OCI-LY3 (cell line): Measurements from ENCODE around the gene MAD1L1.

Experiments used
- H2AFZ ChIP-seq: fragments of 200-600, 300-600 bp; shearing (Covaris generic); 2 replicates; pipeline ENCODE4 v1.6.0; 2014; ENCODE audit warnings: antibody characterized with exemption, low read depth, low read length
- H3K27ac ChIP-seq: fragments of 200-600, 300-600 bp; sonication (generic); 2 replicates; pipeline ENCODE4 v1.5.1; 2014; ENCODE audit warnings: mild to moderate bottlenecking, low read length, moderate library complexity, mixed read lengths
- H3K27me3 ChIP-seq: fragments of 200-600, 300-600 bp; sonication (generic); 2 replicates; pipeline ENCODE4 v1.6.1; 2014; ENCODE audit warnings: low read depth, low read length, mixed read lengths
- H3K36me3 ChIP-seq: fragments of 200-600, 300-600 bp; sonication (generic); replicated peaks from 2 replicates; pipeline ENCODE3; 2014; ENCODE audit warnings: low read depth, low read length, mixed read lengths
- H3K4me1 ChIP-seq: fragments of 300-600, 200-600 bp; sonication (generic); 2 replicates; pipeline ENCODE4 v1.6.1; 2014; ENCODE audit warnings: low read length, mixed read lengths
- H3K4me2 ChIP-seq: fragments of 200-600, 300-600 bp; sonication (generic); 2 replicates; pipeline ENCODE4 v1.6.1; 2014; ENCODE audit warnings: low read length, mixed read lengths
- H3K4me3 ChIP-seq: fragments of 300-600, 200-600 bp; sonication (generic); 2 replicates; pipeline ENCODE4 v1.5.1; 2014; ENCODE audit warnings: antibody characterized with exemption, mild to moderate bottlenecking, low read length, moderate library complexity
- H3K79me2 ChIP-seq: fragments of 300-600, 200-600 bp; shearing (Covaris generic); 2 replicates; pipeline ENCODE4 v1.6.1; 2014; ENCODE audit warnings: mild to moderate bottlenecking, low read length, mixed read lengths
- H3K9ac ChIP-seq: fragments of 300-600, 200-600 bp; shearing (Covaris generic); 2 replicates; pipeline ENCODE4 v1.6.0; 2014; ENCODE audit warnings: mild to moderate bottlenecking, low read length, moderate library complexity
- H3K9me3 ChIP-seq: fragments of 200-600, 300-600 bp; shearing (Covaris generic); 2 replicates; pipeline ENCODE4 v1.6.1; 2014; ENCODE audit warnings: low read length, mixed read lengths; ENCODE audit not compliant: insufficient read depth
- H4K20me1 ChIP-seq: fragments of 200-600, 300-600 bp; sonication (generic); 2 replicates; pipeline ENCODE4 v1.6.1; 2016; ENCODE audit warnings: low read length, mixed read lengths; ENCODE audit not compliant: insufficient read depth
- CTCF ChIP-seq: fragments of 200-600, 300-600 bp; sonication (generic); IDR thresholded peaks from 2 replicates; pipeline ENCODE4 v1.5.1; 2014; ENCODE audit warnings: antibody characterized with exemption, low read length, low read depth
- EZH2phosphoT487 ChIP-seq: fragments of 200-600 bp; shearing (Covaris generic); IDR thresholded peaks from 2 replicates; pipeline ENCODE4 v1.6.1; 2018; ENCODE audit warnings: antibody characterized with exemption, mixed run types, low read depth

The MAD1L1 gene

GRCh38 chr7:2044883-2045471 is 187.8 kb downstream of the MAD1L1 start:
- TF ChIP-seq EZH2phosphoT487 (no peak), CTCF (no peak)
- H4K20me1 ChIP-seq: 0 out of 2 replicates have a peak, but pooled peaks cover 4% of the 10 kb centered on the region
- no peaks in the 10 kb centered on the region for H3K79me2 ChIP-seq
- no peak overlapping the region for H2AFZ ChIP-seq
- no peak overlapping the region for H3K4me3 ChIP-seq
- H3K4me2 ChIP-seq: no peak overlapping the region
- H3K9ac ChIP-seq: no peak overlapping the region
- H3K4me1 ChIP-seq: peaks cover 4% of the 10 kb centered on the region; the same call in 1 of the 2 replicates
- no peak overlapping the region for H3K27ac ChIP-seq
- H3K27me3 ChIP-seq: no peaks in the 10 kb centered on the region
- no peaks in the 10 kb centered on the region for H3K36me3 ChIP-seq
- H3K9me3 ChIP-seq: no peaks in the 10 kb centered on the region

GRCh38 chr7:2044311-2044882 is 188.3 kb downstream of the MAD1L1 start:
- H3K27ac ChIP-seq: no peak overlapping the region
- no peaks in the 10 kb centered on the region for H3K27me3 ChIP-seq
- H3K4me2 ChIP-seq: no peak overlapping the region
- no peak overlapping the region for H3K4me3 ChIP-seq
- no peaks in the 10 kb centered on the region for H3K9me3 ChIP-seq
- no peaks in the 10 kb centered on the region for H3K79me2 ChIP-seq
- TF ChIP-seq EZH2phosphoT487: no peak
- H3K36me3 ChIP-seq: no peaks in the 10 kb centered on the region
- no peak overlapping the region for H2AFZ ChIP-seq
- peaks cover 4% of the 10 kb centered on the region; the same call in 1 of the 2 replicates for H3K4me1 ChIP-seq
- H3K9ac ChIP-seq: no peak overlapping the region
- H4K20me1 ChIP-seq: 0 out of 2 replicates have a peak, but pooled peaks cover 4% of the 10 kb centered on the region

- H3K4me3 ChIP-seq: no peak overlapping the region
- no peaks in the 10 kb centered on the region for H3K79me2 ChIP-seq
- H4K20me1 ChIP-seq: 0 out of 2 replicates have a peak, but pooled peaks cover 4% of the 10 kb centered on the region
- H3K9me3 ChIP-seq: no peaks in the 10 kb centered on the region; the same call in 1 of the 2 replicates
- H3K27me3 ChIP-seq: no peaks in the 10 kb centered on the region
- H2AFZ ChIP-seq: no peak overlapping the region
- H3K27ac ChIP-seq: no peak overlapping the region
- H3K4me2 ChIP-seq: no peak overlapping the region
- H3K36me3 ChIP-seq: no peaks in the 10 kb centered on the region
- TF ChIP-seq CTCF: no peak
- no peak for TF ChIP-seq EZH2phosphoT487
- H3K4me1 ChIP-seq: no peaks in the 10 kb centered on the region; the same call in 1 of the 2 replicates
- H3K9ac ChIP-seq: no peak overlapping the region
Observed at GRCh38 chr7:2043316-2044039, 189.3 kb downstream of the MAD1L1 start.

- Histone ChIP-seq H3K4me3 (no peak overlapping the region), H3K9ac (no peak overlapping the region), H3K27me3 (no peaks in the 10 kb centered on the region), H3K79me2 (no peaks in the 10 kb centered on the region), H2AFZ (no peak overlapping the region), H3K27ac (no peak overlapping the region), H3K36me3 (no peaks in the 10 kb centered on the region), H3K4me2 (no peak overlapping the region), H3K9me3 (no peaks in the 10 kb centered on the region; the same call in 1 of the 2 replicates), H3K4me1 (no peaks in the 10 kb centered on the region; the same call in 1 of the 2 replicates), H4K20me1 (no peaks in the 10 kb centered on the region)
- no peak for TF ChIP-seq EZH2phosphoT487
- no peak for TF ChIP-seq CTCF
Observed at GRCh38 chr7:2042650-2043049, 190.1 kb downstream of the MAD1L1 start.
